Stimulated activated CD8-positive, alpha-beta memory T cell treated with anti-CD3 and anti-CD28 coated beads, Interleukin-4, amount 100 ng/mL, for 24 hours (primary cell): ENCODE data around the gene POLH.
"Not testable (repeated sequence)": the region's sequence is repeated elsewhere in the genome, so short reads cannot be mapped to it uniquely, and the experiment has no call there.

Source experiments
- DNase-seq: peaks from one replicate; pipeline ENCODE4 v3.0.0-alpha.2; 2020; ENCODE audit warnings: low read depth

The POLH gene

GRCh38 chr6:43630980-43631619 is 55.1 kb downstream of the POLH start:
- no peak for DNase-seq

- DNase-seq = not testable (repeated sequence)
Measured at GRCh38 chr6:43633002-43633401, 57.0 kb downstream of the POLH start.

- no peak for DNase-seq
Measured at GRCh38 chr6:43634702-43635303, 58.8 kb downstream of the POLH start.

GRCh38 chr6:43635387-43636307 is 59.7 kb downstream of the POLH start, which contains the start of gene MAD2L1BP:
Gene MAD2L1BP (plus strand): TSS chr6:43635840. CDS start chr6:43635876, 36 bp downstream.
- DNase-seq = peak; percentile 82

GRCh38 chr6:43636308-43636659 is 60.3 kb downstream of the POLH start:
- no peak for DNase-seq

GRCh38 chr6:43639984-43640800 is 64.2 kb downstream of the POLH start:
- DNase-seq = no peak

- peak; percentile 49 for DNase-seq
Measured at GRCh38 chr6:43644940-43645612, 69.1 kb downstream of the POLH start, which contains the start of gene RSPH9. Gene RSPH9 (plus strand): TSS chr6:43645036. CDS start chr6:43645099, 63 bp downstream.

- DNase-seq = no peak
Measured at GRCh38 chr6:43645613-43645964, 69.6 kb downstream of the POLH start.

GRCh38 chr6:43647613-43648012 is 71.6 kb downstream of the POLH start:
- no peak for DNase-seq

GRCh38 chr6:43648248-43648647 is 72.3 kb downstream of the POLH start:
- DNase-seq = no peak

- DNase-seq = not testable (repeated sequence)
Measured at GRCh38 chr6:43652822-43653221, 76.8 kb downstream of the POLH start.

- DNase-seq = no peak
Measured at GRCh38 chr6:43657221-43657802, 81.3 kb downstream of the POLH start.

- DNase-seq = no peak
Measured at GRCh38 chr6:43658161-43658560, 82.2 kb downstream of the POLH start.

GRCh38 chr6:43662948-43663347 is 87.0 kb downstream of the POLH start:
- not testable (repeated sequence) for DNase-seq
